ENCODE data around the gene RPL15. TPM values are rescaled to one million over a fixed set of nuclear protein-coding genes. Genes with fewer than 3 reads are reported as not detected.
A peak's percentile ranks its signal among the peaks of the same experiment; 100 is the strongest.

RPL15 gene
- polyA plus RNA-seq, 1 donor (not counting 4 experiments of a cell fraction or from before 2014, with no cell fraction given) = 3,052 TPM

DNA sequence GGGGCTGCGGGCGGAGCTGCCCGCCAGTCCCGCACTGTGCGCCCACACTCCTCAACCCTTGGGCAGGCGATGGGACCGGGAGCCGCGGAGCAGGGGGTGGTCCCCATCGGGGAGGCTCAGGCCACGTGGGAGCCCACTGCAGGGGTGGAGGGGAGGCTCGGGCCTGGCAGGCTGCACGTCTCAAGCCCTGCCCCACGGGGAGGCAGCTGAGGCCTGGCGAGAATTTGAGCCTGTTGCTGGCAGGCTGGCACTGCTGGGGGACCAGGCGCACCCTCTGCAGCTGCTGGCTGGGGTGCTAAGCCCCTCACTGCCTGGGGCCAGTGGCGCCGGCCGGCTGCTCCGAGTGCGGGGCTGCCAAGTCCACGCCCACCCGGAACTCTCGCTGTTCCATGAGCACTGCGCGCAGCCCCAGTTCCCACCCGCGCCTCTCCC is 34.4 kb upstream of the RPL15 start:
- H3K79me2 ChIP-seq (ENCODE audit: control insufficient read depth, insufficient read depth, low read length) = peaks cover 14% of the 10 kb centered on the region
- H3K27me3 ChIP-seq (ENCODE audit: control insufficient read depth, extremely low read depth, insufficient read depth, low read length) = no peaks in the 10 kb centered on the region
- DNase-seq (ENCODE audit: low read depth, low spot score) (no peak), FAIRE-seq (no peak)
- H3K27ac ChIP-seq (ENCODE audit: control insufficient read depth, insufficient read depth, low read length) = no peak overlapping the region
- H2AFZ ChIP-seq (ENCODE audit: control insufficient read depth, low read length) = no peak overlapping the region
- peaks cover 1% of the 10 kb centered on the region for H3K4me1 ChIP-seq (ENCODE audit: control insufficient read depth, extremely low read depth, insufficient read depth, low read length)
- no peak overlapping the region for H3K4me2 ChIP-seq (ENCODE audit: control insufficient read depth, extremely low read depth, insufficient read depth, low read depth, low read length)
- peaks cover 0 to 6% of the 10 kb centered on the region in 2 experiments for H3K36me3 ChIP-seq (ENCODE audit: control insufficient read depth in 2 of 2, extremely low read depth in 1 of 2, insufficient read depth in 2 of 2, low read length in 2 of 2)
- H3K9ac ChIP-seq (ENCODE audit: control insufficient read depth, extremely low read depth, insufficient read depth, low read length) = no peak overlapping the region
- dilution Hi-C loops (cut with MboI; ENCODE audit: extremely low pct_ligation_motif_present, low sequenced_read_pairs) = no loop called here
- H4K20me1 ChIP-seq (ENCODE audit: control insufficient read depth, extremely low read depth, insufficient read depth, low read length) = no peaks in the 10 kb centered on the region
- no peaks in the 10 kb centered on the region for H3K9me3 ChIP-seq (ENCODE audit: control insufficient read depth, low read depth, low read length)
- TF ChIP-seq, protein P1, sequence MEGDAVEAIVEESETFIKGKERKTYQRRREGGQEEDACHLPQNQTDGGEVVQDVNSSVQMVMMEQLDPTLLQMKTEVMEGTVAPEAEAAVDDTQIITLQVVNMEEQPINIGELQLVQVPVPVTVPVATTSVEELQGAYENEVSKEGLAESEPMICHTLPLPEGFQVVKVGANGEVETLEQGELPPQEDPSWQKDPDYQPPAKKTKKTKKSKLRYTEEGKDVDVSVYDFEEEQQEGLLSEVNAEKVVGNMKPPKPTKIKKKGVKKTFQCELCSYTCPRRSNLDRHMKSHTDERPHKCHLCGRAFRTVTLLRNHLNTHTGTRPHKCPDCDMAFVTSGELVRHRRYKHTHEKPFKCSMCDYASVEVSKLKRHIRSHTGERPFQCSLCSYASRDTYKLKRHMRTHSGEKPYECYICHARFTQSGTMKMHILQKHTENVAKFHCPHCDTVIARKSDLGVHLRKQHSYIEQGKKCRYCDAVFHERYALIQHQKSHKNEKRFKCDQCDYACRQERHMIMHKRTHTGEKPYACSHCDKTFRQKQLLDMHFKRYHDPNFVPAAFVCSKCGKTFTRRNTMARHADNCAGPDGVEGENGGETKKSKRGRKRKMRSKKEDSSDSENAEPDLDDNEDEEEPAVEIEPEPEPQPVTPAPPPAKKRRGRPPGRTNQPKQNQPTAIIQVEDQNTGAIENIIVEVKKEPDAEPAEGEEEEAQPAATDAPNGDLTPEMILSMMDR (optimal IDR thresholded peaks at IDR 0.05 in 1 of 3, IDR thresholded peaks at IDR 0.05 in 1 of 3, conservative IDR thresholded peaks at IDR 0.05 in 1 of 3; ENCODE audit: extremely low read depth in 1 of 3, insufficient read depth in 2 of 3, low read length in 3 of 3) = no peak
- TF ChIP-seq EZH2 (IDR thresholded peaks at IDR 0.05; ENCODE audit: low read length) = no peak
- H3K9me1 ChIP-seq (ENCODE audit: control insufficient read depth, extremely low read depth, insufficient read depth, low read length) = no peaks in the 10 kb centered on the region
- H3K4me3 ChIP-seq (ENCODE audit: control insufficient read depth in 2 of 3, extremely low read depth in 1 of 3, insufficient read depth in 2 of 3, low read depth in 1 of 3, low read length in 3 of 3) = no peak overlapping the region

DNA sequence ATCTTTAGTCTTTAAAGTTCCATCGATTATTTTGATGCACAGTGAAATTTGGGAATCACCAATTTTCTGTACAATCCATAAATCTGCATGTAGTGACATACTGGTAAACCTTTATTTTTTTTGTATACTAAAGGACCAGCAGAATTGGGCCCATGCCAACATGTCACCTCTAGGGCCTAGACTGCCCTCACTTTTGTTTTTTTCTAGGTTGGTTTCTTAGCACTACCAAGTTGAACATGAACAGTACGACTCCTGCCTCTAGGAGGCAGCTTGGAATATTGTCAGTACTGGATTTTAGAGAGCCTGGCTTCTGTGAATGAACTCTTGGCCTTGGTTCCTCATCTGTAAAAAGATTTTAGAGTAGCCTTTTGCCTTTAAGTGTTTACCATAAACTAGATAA is 32.5 kb upstream of the RPL15 start:
- H3K4me2 ChIP-seq (ENCODE audit: control insufficient read depth, extremely low read depth, insufficient read depth, low read depth, low read length) = no peak overlapping the region
- no peak overlapping the region for H3K4me3 ChIP-seq (ENCODE audit: control insufficient read depth in 2 of 3, extremely low read depth in 1 of 3, insufficient read depth in 2 of 3, low read depth in 1 of 3, low read length in 3 of 3)
- H2AFZ ChIP-seq (ENCODE audit: control insufficient read depth, low read length) = no peak overlapping the region
- peaks cover 3% of the 10 kb centered on the region for H3K79me2 ChIP-seq (ENCODE audit: control insufficient read depth, insufficient read depth, low read length)
- TF ChIP-seq EZH2 (IDR thresholded peaks at IDR 0.05; ENCODE audit: low read length) = no peak
- TF ChIP-seq, protein P1 (optimal IDR thresholded peaks at IDR 0.05 in 1 of 3, IDR thresholded peaks at IDR 0.05 in 1 of 3, conservative IDR thresholded peaks at IDR 0.05 in 1 of 3; ENCODE audit: extremely low read depth in 1 of 3, insufficient read depth in 2 of 3, low read length in 3 of 3) = peak in 2 of 3 experiments; percentile 14 to 17
- no peak overlapping the region for H3K9ac ChIP-seq (ENCODE audit: control insufficient read depth, extremely low read depth, insufficient read depth, low read length)
- no peaks in the 10 kb centered on the region for H3K27me3 ChIP-seq (ENCODE audit: control insufficient read depth, extremely low read depth, insufficient read depth, low read length)
- DNase-seq (ENCODE audit: low read depth, low spot score) = no peak
- no peak for FAIRE-seq
- H3K4me1 ChIP-seq (ENCODE audit: control insufficient read depth, extremely low read depth, insufficient read depth, low read length) = peaks cover 2% of the 10 kb centered on the region
- peaks cover 0 to 8% of the 10 kb centered on the region in 2 experiments for H3K36me3 ChIP-seq (ENCODE audit: control insufficient read depth in 2 of 2, extremely low read depth in 1 of 2, insufficient read depth in 2 of 2, low read length in 2 of 2)
- no peaks in the 10 kb centered on the region for H4K20me1 ChIP-seq (ENCODE audit: control insufficient read depth, extremely low read depth, insufficient read depth, low read length)
- dilution Hi-C loops (cut with MboI; ENCODE audit: extremely low pct_ligation_motif_present, low sequenced_read_pairs) = no loop called here
- H3K27ac ChIP-seq (ENCODE audit: control insufficient read depth, insufficient read depth, low read length) = no peak overlapping the region
- no peaks in the 10 kb centered on the region for H3K9me1 ChIP-seq (ENCODE audit: control insufficient read depth, extremely low read depth, insufficient read depth, low read length)
- no peaks in the 10 kb centered on the region for H3K9me3 ChIP-seq (ENCODE audit: control insufficient read depth, low read depth, low read length)
